Fibroblast of the conjunctiva (primary cell): ENCODE data around the gene OVCA2.

ENCODE experiments used
- DNase-seq: peaks from one replicate; pipeline ENCODE4 v3.0.0-alpha.2; 2010; ENCODE audit warnings: low read depth

OVCA2 gene

DNA sequence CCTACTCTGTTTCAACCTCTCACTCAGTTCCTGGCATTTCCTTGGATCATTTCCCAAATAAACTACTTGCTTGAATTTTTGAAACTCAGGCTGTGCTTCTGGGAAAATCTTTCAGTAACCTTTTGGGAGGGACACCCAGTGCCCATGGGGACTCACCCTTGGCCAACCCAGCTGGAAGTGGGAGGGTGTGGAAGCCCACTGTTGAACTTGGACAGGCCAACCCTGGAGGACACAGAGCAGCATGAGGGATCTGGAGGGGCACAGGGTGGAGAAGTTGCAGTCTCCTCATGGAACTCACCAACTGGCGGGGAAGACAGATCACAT is 27.9 kb upstream of the OVCA2 start:
- DNase-seq, result no peak

- no peak for DNase-seq
Measured at GRCh38 chr17:2015314-2015713, 26.5 kb upstream of the OVCA2 start.

GRCh38 chr17:2016494-2016893 is 25.3 kb upstream of the OVCA2 start:
- DNase-seq, result no peak

GRCh38 chr17:2017274-2017941 is 24.4 kb upstream of the OVCA2 start:
- DNase-seq, result no peak

DNA sequence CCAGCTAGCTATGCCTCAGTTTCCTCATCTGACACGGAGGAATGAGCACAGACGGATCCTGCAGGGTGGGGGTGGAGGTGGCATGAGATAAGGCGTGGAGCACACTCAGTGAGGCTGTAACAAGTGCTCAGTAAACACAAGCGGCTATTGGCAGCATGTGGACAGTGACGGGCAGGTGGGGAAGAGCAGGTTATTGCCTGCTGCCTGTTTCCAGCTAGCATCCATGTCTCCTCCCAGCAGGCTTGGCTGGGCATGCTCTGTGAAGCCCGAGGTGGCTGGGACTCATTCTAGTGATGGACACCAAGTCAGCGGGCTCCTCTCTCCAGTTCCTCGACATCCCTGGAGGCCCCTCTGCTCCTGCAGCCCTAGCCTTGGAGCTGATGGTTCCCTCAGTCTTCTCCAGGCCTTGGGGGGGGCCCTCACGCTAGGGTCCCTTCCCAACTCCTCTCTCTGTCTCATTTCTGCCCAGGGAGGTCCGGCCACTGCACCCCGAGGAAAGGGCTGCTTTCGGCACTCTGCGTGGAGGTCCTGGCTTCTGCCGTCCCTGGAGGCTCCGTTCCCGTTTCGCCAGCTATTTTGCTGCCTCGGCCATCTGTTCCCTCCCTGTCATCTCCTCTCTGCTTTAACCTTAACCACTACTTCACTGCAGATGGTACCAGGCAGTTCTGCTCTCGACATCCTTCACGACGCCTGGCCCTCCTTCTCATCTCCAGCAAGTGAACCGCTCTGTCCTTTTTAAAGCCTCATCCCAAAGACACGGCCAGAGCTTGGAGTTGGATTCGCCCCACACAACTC is 22.9 kb upstream of the OVCA2 start:
- DNase-seq, result no peak

DNA sequence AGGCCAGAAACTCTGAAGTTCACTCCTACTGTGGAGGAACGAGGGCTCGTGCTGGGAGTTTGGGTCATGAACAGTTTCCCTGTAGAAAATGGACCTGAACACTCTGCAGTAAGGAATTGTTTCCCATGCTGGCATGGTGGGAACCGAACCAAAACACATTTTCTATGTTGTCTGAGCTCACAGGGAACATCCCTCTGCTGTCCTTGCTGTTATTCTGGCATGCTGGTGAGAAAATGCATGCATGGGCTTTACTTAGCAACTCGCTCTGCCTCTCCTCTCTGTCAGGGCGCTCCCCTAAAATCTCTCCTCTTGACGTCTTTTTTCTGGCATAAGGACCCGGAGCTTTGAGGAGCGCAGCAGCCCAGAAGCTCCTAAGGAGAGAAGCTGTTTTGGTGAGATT is 22.1 kb upstream of the OVCA2 start:
- no peak for DNase-seq

DNA sequence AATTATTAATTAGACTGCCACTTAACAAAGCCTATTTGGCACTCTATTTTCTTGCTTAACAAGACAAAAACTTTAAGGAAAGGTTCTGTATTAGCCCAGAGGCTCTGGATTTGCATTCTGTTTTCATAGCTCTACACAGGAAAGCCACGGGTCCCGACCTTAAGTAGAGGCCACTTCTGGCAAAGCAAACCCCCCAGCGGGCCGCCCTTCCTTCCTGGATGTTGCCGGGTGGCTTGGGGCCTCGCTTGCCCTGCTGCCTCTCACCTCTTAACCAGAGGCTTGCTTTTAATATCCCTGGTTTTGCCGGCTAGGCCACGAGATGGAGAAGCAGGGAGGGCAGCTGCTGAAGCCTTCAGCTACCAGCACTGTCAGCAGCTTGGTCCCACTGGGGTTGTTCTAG is 21.1 kb upstream of the OVCA2 start:
- no peak for DNase-seq

DNA sequence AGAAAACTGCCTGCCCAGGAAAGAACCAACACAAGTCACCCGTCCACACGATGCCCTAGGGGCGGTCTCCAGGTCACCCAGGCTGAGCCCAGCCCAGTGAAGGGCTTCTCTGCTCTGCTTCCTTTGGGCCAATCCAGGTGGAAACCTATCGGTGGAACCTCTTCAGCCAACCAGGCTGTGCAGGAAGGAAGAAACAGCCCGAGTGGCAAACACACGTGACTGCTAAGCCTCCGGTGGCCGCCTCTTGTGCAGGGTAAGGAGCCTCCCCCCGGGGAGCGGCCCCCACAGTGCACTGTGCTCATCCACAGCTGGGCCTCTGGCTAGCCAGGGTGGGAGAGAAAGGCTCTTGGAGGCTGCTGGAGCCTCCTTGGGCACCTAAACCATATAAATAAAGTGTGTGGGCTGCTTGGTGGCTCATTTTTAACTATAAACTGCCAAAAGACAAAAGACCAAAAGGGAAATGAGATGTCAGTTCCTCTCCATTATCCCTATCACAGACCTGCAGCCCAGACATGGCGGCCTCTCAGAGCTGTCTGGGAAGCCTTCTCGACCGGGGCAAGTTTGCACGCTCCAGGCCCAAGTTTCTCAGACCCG is 19.1 kb upstream of the OVCA2 start:
- no peak for DNase-seq

GRCh38 chr17:2023256-2023655 is 18.6 kb upstream of the OVCA2 start:
- DNase-seq, result no peak

GRCh38 chr17:2023692-2024571 is 17.9 kb upstream of the OVCA2 start:
- no peak for DNase-seq

DNA sequence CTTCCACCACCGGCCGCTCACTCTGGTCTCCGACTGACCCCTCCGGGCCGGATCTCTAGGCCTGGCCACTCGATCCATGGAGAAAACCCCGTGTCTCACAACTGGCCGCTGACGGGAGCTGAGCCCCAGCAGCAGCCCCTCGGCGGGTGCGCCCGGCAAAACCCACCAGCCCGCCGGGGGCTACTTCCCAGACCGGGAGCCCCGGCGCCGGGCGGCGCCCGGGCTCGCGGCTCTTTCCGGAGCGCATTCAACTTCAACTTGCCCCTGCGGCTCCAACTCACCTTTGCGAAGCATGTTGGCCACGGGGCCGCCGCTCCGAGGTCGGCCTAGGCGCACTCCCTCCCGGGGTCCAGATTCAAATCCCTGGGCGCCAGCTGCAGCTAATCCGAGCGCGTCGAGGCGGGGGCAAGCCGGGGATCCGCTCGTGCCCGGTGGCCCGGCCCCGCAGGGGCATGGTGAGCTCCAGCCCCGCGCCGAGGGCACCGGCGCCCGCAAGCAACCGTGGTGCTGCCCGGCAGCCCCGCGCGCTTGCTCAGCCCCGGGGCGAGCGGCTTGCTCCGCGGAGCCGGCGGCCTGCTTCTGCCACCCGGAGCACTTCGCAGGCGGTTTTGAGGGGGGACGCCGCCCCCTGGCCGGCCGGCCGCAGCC is 17.1 kb upstream of the OVCA2 start:
- DNase-seq, result no peak

GRCh38 chr17:2025220-2025621 is 16.6 kb upstream of the OVCA2 start, which contains the start of gene RTN4RL1:
Gene RTN4RL1 (minus strand): TSS chr17:2025334. CDS start chr17:2024865, 469 bp downstream.
- no peak for DNase-seq

DNA sequence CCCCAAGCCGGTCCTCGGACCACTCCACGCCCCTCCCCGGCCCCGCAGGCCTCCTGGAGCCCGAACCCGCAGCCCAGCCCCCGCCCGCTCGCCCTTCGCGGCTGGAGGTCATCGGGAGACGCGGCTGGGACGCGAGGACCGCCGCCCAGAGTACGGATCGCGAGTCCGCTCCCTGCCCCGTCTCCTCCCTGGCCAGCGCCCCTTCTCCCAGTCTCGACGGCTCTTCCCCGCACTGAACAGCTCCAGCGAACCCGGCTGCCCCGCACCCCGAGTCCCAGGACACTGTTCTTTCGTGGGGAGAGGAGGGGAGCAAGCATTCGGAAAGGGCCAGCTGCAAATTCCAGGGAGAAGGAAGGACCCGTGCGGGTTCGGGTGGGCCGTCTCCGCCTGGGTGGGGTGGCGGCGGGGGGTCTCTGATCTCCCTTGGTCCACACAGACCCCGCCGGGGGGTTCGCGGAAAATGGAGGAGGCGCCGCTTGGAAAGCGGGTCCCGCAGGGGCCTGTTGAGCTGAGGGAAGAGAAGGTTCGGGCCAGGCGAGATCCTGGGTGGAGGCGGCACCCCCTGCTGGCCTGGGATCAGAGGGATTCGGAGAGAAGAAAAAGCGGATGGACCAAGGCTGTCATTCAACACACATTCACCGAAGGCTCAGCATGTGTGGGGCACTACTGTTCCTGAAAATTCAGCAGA is 16.1 kb upstream of the OVCA2 start:
- peak; percentile 37 for DNase-seq

- no peak for DNase-seq
Measured at GRCh38 chr17:2027528-2028233, 14.1 kb upstream of the OVCA2 start.

DNA sequence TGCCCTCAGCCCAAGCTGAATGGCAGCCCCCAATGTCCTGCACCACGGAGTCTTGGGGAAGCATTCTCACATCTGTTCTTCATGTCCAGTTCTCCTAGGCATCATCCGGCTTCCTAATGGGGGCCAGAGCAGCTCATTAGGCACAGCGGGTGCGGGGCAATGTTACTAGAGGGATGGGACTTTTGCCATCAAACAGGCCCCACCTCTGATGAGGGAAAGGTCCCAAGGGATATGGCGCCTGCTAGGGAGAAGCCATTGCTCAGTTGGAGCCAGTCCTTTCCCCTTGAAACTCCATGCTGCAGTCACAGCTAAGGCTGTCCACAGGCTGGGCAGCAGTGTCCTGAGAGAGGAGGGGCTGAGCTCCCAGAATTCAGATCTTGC is 13.6 kb upstream of the OVCA2 start:
- DNase-seq, result no peak

DNA sequence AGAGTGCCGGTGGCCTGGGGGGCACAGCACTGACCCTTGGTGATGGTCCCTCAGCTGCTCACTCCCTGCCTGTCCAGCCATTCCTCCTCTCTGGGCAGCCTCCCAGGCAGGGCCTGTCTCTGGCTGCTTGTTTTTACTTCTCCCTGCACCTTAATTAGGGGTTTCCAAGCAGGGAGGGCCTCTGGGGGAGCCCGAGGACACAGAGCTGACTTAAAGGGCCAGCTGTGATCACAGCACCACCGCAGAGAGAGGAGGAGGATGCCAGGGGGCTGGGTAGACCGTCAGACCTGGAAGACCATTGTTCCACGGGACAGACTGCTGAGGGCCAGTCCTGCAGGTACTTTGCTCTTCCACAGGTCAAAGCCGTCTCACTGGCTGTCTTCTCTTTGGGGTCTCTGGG is 13.1 kb upstream of the OVCA2 start:
- no peak for DNase-seq

DNA sequence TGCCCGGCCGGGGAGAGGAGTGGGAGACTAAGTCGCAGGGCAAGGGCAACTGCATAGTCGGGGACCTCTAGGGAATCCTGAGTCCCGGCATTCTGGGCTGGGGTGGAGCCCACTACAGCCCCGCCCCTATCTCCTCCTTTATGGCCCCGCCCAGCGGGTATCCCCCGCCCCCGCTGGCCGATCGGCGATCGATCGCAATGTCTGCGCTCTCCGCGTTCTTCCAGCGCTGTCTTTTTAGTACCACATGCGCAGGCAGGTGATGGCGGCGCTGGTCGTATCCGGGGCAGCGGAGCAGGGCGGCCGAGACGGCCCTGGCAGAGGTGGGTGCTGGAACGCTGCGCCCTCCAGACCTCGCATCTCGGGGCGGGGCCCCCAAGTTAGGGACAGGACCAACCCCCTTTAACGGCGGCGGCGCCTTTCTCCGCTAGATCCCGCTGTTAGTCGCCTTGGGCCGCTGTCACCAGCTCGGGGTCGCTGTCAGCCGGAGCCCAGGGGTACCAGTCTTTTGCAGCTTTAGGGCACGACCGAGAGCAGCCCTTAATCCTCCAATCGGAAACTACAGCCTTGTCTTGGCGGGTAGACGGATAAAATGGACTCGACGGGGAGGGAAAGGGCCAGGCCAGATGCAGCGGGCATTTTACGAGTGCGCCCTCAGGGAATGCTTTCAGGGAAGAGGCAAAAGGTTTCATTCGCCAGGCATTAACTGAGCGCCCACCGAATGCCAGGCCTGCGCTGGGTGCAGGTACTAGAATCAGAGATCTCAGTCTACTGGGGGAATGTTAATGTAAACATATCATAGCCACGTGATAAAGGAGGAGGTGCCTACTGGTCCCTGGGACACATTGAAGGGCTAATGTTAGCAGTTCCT is 11.7 kb upstream of the OVCA2 start, which contains the start of gene DPH1:
TSS of gene DPH1 (plus strand) at position 243 of the 868 bp plus-strand sequence. CDS start at position 260, 17 bp downstream.
- DNase-seq, result peak; percentile 69

DNA sequence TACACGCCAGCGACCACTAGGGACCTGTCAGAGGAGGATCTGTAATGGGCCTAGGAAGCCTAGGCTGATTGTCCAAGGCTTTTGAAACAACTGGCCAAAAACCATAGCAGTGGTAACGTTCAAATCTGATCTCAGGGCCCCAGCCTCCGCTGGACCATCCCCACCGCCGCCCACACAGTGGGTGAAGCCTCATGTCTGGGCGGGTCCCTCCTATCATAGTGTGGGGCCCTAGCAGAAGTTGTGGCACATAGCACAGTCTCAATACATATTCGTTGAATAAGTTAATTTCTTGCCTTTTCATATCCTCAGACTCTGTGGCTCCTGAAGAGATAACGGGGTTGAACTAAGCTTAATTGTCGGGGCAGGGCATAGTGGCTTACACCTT is 11.1 kb upstream of the OVCA2 start:
- peak; percentile 87 for DNase-seq

- no peak for DNase-seq
Measured at GRCh38 chr17:2033153-2033552, 8.7 kb upstream of the OVCA2 start.

DNA sequence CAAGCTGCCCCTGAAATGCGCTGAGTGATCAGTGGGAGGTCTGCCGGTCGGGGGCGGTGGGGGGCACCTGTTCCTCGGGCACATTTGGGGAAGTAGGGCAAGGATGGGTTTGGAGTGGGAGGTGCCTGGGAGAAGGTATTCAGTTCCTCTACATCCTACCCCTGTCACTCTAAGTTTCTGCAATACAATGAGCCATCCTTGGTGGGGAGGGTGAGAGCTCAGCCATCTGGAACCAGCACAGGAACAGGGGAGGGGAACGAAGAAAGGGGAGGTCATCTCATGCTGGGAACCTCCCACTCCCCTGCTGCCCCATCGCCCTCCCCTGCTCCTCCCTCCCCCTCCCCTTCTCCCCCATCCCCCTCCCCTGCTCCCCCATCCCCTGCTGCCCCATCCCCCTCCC is 7.7 kb upstream of the OVCA2 start:
- no peak for DNase-seq
